ENCODE results near the gene PRPF6.

- no peak for TF ChIP-seq CTCF (IDR thresholded peaks at IDR 0.05; ENCODE audit: low read depth, low read length, poor library complexity, severe bottlenecking)
- TF ChIP-seq EZH2phosphoT487 (IDR thresholded peaks at IDR 0.05; ENCODE audit: borderline replicate concordance, low read length) = no peak
These were observed 42.6 kb downstream of the PRPF6 start for GRCh38 chr20:64023361-64024140.
